ENCODE data around the gene ZMYND19.

DNA sequence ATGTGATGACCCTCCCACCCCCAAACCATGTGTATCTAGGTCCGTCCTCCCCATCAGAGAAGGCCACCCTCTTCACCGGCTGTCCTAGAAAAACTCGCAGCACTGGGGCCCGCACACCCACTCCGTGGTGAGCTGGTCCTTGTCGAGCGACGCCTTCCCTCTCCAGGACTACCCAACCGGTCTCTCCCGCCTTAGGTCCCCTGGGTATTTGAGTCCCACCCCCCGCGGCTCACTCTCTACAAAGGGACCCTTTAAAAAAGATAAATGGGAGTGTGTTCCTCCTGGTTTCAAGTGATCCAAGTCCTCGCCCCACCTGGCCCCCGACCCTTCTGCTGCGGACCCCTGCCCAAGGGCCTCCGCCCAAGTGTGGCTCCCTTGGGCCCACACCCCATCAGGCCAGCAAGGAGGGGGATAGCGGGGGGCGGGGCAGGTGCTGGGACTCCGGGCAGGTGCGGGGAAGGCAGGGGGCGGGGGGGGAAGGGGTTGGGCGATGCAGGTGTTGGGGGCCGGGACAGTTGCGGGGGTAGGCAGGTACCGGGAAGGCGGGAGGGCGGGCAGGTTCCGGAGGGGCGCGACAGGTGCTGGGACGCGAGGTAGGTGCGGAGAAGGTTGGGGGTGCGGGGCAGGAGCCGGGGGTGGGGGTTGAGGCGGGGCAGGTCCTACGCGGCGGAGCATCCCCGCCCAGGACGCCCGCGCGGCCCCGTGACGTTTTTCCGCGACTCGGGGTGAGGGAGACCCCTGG is 14.2 kb upstream of the ZMYND19 start:
- TF ChIP-seq, protein P1, sequence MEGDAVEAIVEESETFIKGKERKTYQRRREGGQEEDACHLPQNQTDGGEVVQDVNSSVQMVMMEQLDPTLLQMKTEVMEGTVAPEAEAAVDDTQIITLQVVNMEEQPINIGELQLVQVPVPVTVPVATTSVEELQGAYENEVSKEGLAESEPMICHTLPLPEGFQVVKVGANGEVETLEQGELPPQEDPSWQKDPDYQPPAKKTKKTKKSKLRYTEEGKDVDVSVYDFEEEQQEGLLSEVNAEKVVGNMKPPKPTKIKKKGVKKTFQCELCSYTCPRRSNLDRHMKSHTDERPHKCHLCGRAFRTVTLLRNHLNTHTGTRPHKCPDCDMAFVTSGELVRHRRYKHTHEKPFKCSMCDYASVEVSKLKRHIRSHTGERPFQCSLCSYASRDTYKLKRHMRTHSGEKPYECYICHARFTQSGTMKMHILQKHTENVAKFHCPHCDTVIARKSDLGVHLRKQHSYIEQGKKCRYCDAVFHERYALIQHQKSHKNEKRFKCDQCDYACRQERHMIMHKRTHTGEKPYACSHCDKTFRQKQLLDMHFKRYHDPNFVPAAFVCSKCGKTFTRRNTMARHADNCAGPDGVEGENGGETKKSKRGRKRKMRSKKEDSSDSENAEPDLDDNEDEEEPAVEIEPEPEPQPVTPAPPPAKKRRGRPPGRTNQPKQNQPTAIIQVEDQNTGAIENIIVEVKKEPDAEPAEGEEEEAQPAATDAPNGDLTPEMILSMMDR (conservative IDR thresholded peaks at IDR 0.05; ENCODE audit: low read length): no peak
- TF ChIP-seq EZH2phosphoT487 (IDR thresholded peaks at IDR 0.05; ENCODE audit: borderline replicate concordance): no peak

Measured in Loucy (cell line).